COLO668 (cell line): ENCODE results near the gene ZNF668.

ENCODE experiments used
- DNase-seq: peaks from one replicate; lab custom pipeline; 2025; ENCODE audit not compliant: unreplicated experiment; lab: John Stamatoyannopoulos, UW

ZNF668 gene

GRCh38 chr16:31073970-31074813 lies at the start of gene ZNF668, which contains the start of gene ZNF646:
Gene ZNF668, minus strand, starts transcription at chr16:31074240. Its CDS starts 9,781 bp downstream, at chr16:31064459.
Gene ZNF646, plus strand, starts transcription at chr16:31074422. Its CDS starts 1,903 bp downstream, at chr16:31076325.
- DNase-seq, result peak; percentile 98

- DNase-seq, result no peak
These were observed 46.1 kb upstream of the ZNF668 start for GRCh38 chr16:31120129-31120528.

DNA sequence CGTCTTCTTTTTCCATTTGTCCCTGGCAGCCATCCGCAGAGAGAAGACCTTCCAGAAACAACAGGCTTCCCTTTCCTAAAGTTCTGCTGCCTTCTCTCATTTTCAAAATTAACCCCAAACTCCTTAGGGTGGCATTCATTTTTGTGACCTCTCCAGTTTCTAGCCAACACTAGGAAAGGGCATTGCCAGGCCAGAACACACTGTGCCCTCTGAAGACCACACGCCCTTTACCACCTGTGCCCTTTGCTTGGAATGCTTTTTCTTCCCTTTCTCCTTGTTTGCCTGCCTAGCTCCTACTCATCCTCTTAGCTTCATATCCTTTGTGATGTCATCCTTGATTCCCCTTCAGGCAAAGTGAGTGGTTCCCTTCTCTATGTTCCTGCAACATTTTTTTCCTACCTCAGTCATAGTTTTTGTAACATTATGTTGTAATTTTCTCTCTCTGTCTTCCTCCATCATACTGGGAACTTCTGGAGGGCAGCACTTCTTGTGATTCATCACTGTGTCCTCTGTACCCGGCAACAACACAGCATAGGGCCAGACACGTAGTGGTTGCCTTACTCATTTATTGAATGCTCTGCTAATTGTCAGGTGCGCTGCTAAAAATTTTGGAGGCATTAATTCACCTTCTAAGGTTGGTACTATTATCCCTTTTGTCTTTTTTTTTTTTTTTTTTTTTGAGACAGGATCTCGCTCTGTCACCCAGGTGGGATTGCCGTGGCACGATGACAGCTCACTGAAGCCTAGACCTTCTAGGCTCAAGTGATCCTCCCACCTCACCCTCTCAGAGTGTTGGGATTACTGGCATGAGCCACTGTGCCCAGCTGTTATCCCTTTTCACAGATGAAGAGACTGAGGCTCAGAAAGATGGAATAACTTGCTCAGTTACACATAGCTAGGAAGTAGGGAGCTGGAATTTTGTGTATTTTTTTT lies 44.4 kb upstream of the ZNF668 start:
- no peak for DNase-seq

DNA sequence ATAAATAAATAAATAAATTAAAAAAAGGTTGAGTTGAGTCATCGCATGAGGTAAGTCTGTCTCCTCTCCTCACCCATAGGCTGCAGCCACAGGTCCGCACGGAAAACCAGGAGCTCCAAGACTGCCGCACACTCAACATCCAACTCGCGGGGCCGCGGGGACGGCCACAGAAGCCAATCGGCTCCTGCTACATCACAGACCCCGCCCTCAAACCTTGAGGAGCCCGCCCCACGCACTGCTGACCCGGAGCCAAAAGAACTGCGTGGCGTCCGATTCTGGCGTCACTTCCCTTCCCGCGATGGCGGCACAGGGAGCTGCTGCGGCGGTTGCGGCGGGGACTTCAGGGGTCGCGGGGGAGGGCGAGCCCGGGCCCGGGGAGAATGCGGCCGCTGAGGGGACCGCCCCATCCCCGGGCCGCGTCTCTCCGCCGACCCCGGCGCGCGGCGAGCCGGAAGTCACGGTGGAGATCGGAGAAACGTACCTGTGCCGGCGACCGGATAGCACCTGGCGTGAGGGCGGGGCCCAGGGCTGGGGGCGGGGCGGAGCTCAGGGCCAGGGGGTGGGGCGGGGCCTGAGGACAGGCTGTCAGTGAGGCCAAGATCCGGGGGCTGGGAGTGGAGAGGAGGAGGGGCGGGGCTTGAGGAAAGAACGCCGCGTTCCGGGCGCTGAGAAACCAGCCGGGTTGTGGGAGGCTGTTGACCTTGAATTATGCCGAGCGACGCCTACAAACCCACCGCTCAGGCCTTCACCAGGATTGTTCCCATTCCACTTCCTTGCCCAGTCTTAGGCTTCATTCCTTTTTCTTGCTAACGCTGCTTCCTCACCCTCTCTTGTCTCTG lies 43.6 kb upstream of the ZNF668 start, which contains the start of gene KAT8:
KAT8 (plus strand) TSS at position 281 of the 839 bp plus-strand sequence; CDS start at position 299, 18 bp downstream.
- DNase-seq, result peak; percentile 98

- no peak for DNase-seq
These were observed 40.4 kb upstream of the ZNF668 start for GRCh38 chr16:31114468-31114867.

GRCh38 chr16:31113121-31114120 lies 39.4 kb upstream of the ZNF668 start:
- no peak for DNase-seq

DNA sequence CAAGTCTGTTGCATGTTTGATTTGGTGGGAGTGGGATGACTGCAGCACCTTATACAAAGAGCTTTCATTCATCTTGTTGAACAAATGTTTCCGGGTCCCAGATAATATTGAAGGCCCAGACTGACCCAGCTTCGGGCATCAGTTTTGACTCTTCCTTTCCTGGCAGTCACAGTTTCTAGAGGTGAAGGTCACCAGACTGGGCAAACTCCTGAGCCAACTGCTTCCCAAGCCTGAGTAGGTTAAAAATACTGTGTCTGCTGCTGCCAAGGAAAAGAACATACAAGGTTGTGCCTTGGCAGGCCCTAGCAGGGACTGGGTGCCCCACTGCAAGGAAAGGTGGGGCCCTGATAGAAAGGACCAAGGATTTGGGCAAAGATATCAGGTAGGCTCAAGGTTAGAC lies 38.7 kb upstream of the ZNF668 start:
- no peak for DNase-seq

- no peak for DNase-seq
These were observed 37.9 kb upstream of the ZNF668 start for GRCh38 chr16:31111881-31112466.

- no peak for DNase-seq
These were observed 36.3 kb upstream of the ZNF668 start for GRCh38 chr16:31110106-31111034.

DNA sequence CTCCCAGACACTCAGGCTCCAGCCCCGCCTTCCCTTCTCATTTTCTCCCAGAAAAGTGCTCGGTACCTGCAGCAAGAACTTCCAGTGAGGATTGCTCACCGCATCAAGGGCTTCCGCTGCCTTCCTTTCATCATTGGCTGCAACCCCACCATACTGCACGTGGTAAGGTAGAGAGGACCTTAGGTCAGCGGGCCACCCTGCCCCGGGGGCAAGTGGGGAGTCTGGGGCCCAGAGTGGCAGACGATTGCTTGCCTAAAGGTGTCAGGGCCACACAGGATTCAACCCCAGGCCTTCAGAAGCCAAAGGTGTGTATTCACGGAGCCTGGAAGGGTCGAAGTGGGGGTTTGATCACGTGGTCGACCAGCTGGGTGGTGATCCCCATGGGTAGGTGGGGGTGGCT lies 35.6 kb upstream of the ZNF668 start:
- no peak for DNase-seq

DNA sequence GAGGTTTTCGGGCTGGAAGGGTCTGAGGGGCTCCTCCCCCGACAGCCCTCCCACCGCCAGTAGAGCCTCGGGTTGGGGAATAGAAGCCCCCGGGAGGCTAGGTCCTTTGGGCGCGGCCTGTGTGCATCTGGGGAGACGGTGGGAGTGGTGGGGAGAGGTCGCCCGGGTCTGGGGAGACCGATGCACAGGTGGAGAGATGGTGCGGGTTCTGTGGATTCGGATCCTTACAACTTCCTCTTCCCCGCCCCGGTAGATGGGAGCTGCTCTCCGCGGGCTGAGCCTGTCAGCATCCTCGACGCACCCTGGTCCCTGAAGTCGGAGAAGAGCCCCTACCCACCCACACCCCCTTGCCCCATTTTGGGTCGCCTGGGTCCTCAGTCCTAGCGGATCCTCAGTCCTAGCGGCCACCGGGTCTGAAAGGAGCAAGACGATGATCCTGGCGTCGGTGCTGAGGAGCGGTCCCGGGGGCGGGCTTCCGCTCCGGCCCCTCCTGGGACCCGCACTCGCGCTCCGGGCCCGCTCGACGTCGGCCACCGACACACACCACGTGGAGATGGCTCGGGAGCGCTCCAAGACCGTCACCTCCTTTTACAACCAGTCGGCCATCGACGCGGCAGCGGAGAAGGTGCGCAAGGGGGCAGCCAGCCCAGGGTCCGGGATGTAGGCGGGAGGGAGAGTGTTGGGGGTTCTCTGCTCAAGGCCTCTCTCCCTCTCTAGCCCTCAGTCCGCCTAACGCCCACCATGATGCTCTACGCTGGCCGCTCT lies 34.9 kb upstream of the ZNF668 start:
- DNase-seq, result no peak

- DNase-seq, result peak; percentile 76
These were observed 34.2 kb upstream of the ZNF668 start, which contains the start of gene BCKDK for GRCh38 chr16:31108035-31108793. Gene BCKDK, plus strand, starts transcription at chr16:31108386. Its CDS starts 838 bp downstream, at chr16:31109224.

DNA sequence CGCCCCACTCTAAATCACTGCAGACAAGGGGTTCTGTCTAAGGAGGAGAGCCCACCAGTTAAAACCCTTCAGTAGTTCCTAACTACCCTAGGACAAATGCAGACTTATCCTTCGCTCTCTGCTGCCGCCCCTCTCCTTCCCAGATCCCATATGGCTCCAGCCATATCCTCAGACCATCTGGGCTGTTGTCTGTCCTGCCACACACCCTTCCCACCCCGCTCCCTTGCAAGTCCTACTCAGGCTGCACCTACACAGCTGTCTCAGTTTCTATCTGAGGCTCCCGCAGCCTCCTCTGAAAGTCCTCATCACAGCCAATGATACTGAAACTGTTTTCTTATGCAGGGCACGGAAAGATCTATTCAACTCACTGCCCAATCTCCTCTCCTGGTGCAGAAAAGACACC lies 33.4 kb upstream of the ZNF668 start:
- no peak for DNase-seq

DNA sequence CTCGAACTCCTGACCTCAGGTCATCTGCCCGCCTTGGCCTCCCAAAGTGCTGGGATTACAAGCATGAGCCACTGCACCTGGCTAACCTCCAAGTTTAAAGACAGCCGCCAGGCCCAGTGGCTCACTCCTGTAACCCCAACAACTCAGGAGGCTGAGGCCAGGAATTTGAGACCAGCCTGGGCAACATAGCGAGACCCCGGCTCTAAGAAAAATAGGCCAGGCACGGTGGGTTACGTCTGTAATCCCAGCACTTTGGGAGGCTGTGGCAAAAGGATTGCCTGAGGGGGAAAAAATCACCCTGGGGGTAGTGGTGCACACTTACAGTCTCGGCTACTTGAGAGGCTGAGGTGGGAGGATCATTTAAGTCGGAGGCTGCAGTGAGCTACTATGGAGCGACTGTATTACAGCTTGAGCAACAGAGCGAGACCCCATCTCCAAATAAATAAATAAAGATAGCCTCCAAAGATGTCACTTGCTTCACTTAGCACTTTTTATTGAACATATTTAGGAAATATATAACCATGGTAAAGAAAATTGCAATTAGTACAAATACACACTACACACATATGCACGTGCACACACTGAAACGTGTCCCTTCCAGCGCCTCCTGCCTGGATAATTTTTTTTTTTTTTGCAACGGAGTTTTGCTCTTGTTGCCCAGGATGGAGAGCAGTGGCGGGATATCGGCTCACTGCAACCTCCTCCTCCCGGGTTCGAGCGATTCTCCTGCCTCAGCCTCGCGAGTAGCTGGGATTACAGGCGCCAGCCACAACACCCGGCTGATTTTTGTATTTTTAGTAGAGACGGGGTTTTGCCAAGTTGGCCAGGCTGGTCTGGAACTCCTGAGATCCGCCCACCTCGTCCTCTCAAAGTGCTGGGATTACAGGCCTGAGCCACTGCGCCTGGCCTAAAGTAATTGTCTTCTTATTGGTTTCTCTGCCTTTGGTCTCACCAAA lies 32.7 kb upstream of the ZNF668 start:
- no peak for DNase-seq

GRCh38 chr16:31105677-31106213 lies 31.7 kb upstream of the ZNF668 start:
- peak; percentile 54 for DNase-seq
